HepG2 (cell line): ENCODE results near the gene ECEL1. TPM values are rescaled to one million over a fixed set of nuclear protein-coding genes. Genes with fewer than 3 reads are reported as not detected.

Source experiments
- ATAC-seq: fragments of 200-7000 bp; cut with Tn5 transposase; 3 replicates; pipeline ENCODE4 v1.9.1; 2020; ENCODE audit warnings: mild to moderate bottlenecking, moderate library complexity
- BruUV-seq: library from RNA; stranded (reverse); fragments of 400-500 nt; replicated peaks from 2 replicates; lab custom pipeline; 2021; lab: Mats Ljungman, UMichigan
- CTCF ChIA-PET: fragments of 300-600 bp; formaldehyde crosslinking; extraction: SDS; loops from one replicate; lab custom pipeline; 2021; ENCODE audit warnings: low total read pairs, inconsistent platforms, low intra/inter-chr PET ratio; lab: Yijun Ruan, JAX
- POLR2A ChIA-PET: fragments of 350-600 bp; sonication (Branson Sonifier 250); formaldehyde crosslinking; loops from one replicate; lab custom pipeline; 2020; ENCODE audit warnings: antibody characterized with exemption, inconsistent platforms; lab: Yijun Ruan, JAX
- DNase-seq: peaks from one replicate; pipeline ENCODE4 v3.0.0-alpha.2; 2015; ENCODE audit warnings: low spot score
- FAIRE-seq: peaks from 3 replicates; lab custom pipeline; 2011; peaks lifted over from hg19 to GRCh38; lab: Jason Lieb, UNC
- H2AFZ ChIP-seq: one replicate; pipeline ENCODE4 v1.6.1; 2011; ENCODE audit warnings: low read length, inconsistent platforms
- H3K27ac ChIP-seq: fragments of 300-600 bp; 3 replicates; pipeline ENCODE4 v1.8.0; 2011; ENCODE audit warnings: mixed run types, mild to moderate bottlenecking, mixed read lengths, low read length, inconsistent platforms; ENCODE audit not compliant: insufficient read depth; ENCODE audit errors: extremely low read length
- H3K27me3 ChIP-seq, 2 experiments: fragments of 200-600 bp in 1 of 2; 2 replicates in 1 of 2; 3 replicates in 1 of 2; pipeline versions ENCODE4 v1.6.0 to v1.8.0; 2011; ENCODE audit warnings: low read length in 2 of 2, mild to moderate bottlenecking in 2 of 2, moderate library complexity in 2 of 2, inconsistent platforms in 1 of 2; ENCODE audit not compliant: insufficient read depth in 2 of 2, control insufficient read depth in 1 of 2
- H3K36me3 ChIP-seq, 2 experiments: fragments of 200-600 bp in 1 of 2; replicated peaks in 1 of 2; 2 replicates in 1 of 2; 3 replicates in 1 of 2; pipeline versions ENCODE4 v1.5.1 to v1.8.0; 2011; ENCODE audit warnings: low read length in 2 of 2, inconsistent platforms in 1 of 2; ENCODE audit not compliant: insufficient read depth in 2 of 2, control insufficient read depth in 1 of 2
- H3K4me1 ChIP-seq: 2 replicates; pipeline ENCODE4 v1.5.1; 2012; ENCODE audit warnings: low read length, inconsistent platforms; ENCODE audit not compliant: insufficient read depth
- H3K4me2 ChIP-seq: 2 replicates; pipeline ENCODE4 v1.6.0; 2011; ENCODE audit warnings: low read depth, low read length, inconsistent platforms
- H3K4me3 ChIP-seq, 3 experiments: fragments of 200-600 bp in 1 of 3; sonication (generic), shearing (Covaris generic) in 1 of 3; replicated peaks in 1 of 3; 2 replicates each; pipeline ENCODE4 v1.5.1; 2011 to 2016; ENCODE audit warnings: low read length in 3 of 3, inconsistent platforms in 2 of 3, low read depth in 2 of 3, mild to moderate bottlenecking in 2 of 3, control low read depth in 1 of 3, mixed read lengths in 1 of 3; ENCODE audit not compliant: insufficient read depth in 1 of 3
- H3K79me2 ChIP-seq: one replicate; pipeline ENCODE4 v1.6.1; 2011; ENCODE audit warnings: low read length, inconsistent platforms; ENCODE audit not compliant: insufficient read depth
- H3K9ac ChIP-seq: 2 replicates; pipeline ENCODE4 v1.6.0; 2011; ENCODE audit warnings: mild to moderate bottlenecking, low read depth, low read length, inconsistent platforms; ENCODE audit not compliant: insufficient read depth
- H3K9me3 ChIP-seq: 2 replicates; pipeline ENCODE4 v1.5.1; 2012; ENCODE audit warnings: mild to moderate bottlenecking, low read length
- H4K20me1 ChIP-seq: 2 replicates; pipeline ENCODE4 v1.6.0; 2011; ENCODE audit warnings: inconsistent platforms, mild to moderate bottlenecking, low read length, moderate library complexity; ENCODE audit not compliant: insufficient read depth
- HOXA3 ChIP-seq: sonication (generic); formaldehyde crosslinking; IDR thresholded peaks from 2 replicates; pipeline ENCODE4 v1.5.0; 2020; ENCODE audit warnings: missing genetic modification reagents
- MYNN ChIP-seq: sonication (generic); formaldehyde crosslinking; IDR thresholded peaks from 2 replicates; pipeline ENCODE4 v1.4.0; 2020; ENCODE audit warnings: mild to moderate bottlenecking, low read depth, missing genetic modification reagents
- PTBP1 ChIP-seq: fragments of 200-400 bp; formaldehyde crosslinking; IDR thresholded peaks from 2 replicates; pipeline ENCODE4 v1.6.1; 2018; ENCODE audit warnings: low read length, low read depth; ENCODE audit not compliant: poor library complexity, severe bottlenecking
- RNF219 ChIP-seq: sonication (generic); formaldehyde crosslinking; IDR thresholded peaks from 2 replicates; pipeline ENCODE4 v1.5.0; 2020; ENCODE audit warnings: mild to moderate bottlenecking, missing genetic modification reagents
- SCMH1 ChIP-seq: sonication (generic); formaldehyde crosslinking; IDR thresholded peaks from 2 replicates; pipeline ENCODE4 v1.9.0; 2021; ENCODE audit warnings: missing genetic modification reagents, mild to moderate bottlenecking, borderline replicate concordance
- SP5 ChIP-seq: IDR thresholded peaks from 2 replicates; pipeline ENCODE4 v1.6.1; 2016; ENCODE audit warnings: low read depth, borderline replicate concordance
- ZNF646 ChIP-seq: sonication (generic); formaldehyde crosslinking; IDR thresholded peaks from 2 replicates; pipeline ENCODE4 v1.9.0; 2021; ENCODE audit warnings: mild to moderate bottlenecking, missing genetic modification reagents
- ZNF670 ChIP-seq: sonication (generic); formaldehyde crosslinking; IDR thresholded peaks from 2 replicates; pipeline ENCODE4 v1.8.0; 2022; ENCODE audit warnings: mild to moderate bottlenecking, missing genetic modification reagents, borderline replicate concordance
- ZNF691 ChIP-seq: sonication (generic); formaldehyde crosslinking; IDR thresholded peaks from 2 replicates; pipeline ENCODE4 v1.4.0; 2020; ENCODE audit warnings: missing genetic modification reagents, low read depth, mild to moderate bottlenecking, borderline replicate concordance
- WGBS: methylation state at CpG from one replicate; pipeline ENCODE4 v1.1.6; 2017; ENCODE audit warnings: low lambda C conversion rate; 5-methylcytosine and 5-hydroxymethylcytosine counted together
- in situ Hi-C: cut with HindIII; loops from 2 replicates; pipeline ENCODE4 v1.10.0; 2017; ENCODE audit warnings: low pct_unique_long_range_greater_than_20kb; ENCODE audit not compliant: extremely low pct_ligation_motif_present
- intact Hi-C: fragments of 100-400 bp; cut with micrococcal nuclease; formaldehyde crosslinking; loops from one replicate; pipeline ENCODE4 v1.10.0; 2022; ENCODE audit not compliant: unreplicated experiment
- polyA plus RNA-seq, 8 experiments: library from polyadenylated mRNA; depleted of rRNA in 3 of 8; stranded (reverse) in 7 of 8; unstranded in 1 of 8; fragments of >200 nt; fragmentation: Illumina TruSeq in 4 of 8; extraction: Trizol in 4 of 8; gene quantifications; 2 replicates each; pipeline versions ENCODE4 v1.2.1 to v1.2.3, GENCODE V29; 2011 to 2016; ENCODE audit warnings: low read depth in 4 of 8, missing spikeins in 1 of 8, mixed read lengths in 1 of 8; ENCODE audit not compliant: insufficient read depth in 1 of 8
- total RNA-seq, 5 experiments: library from RNA; depleted of rRNA; stranded (reverse); fragments of >200 nt; fragmentation: Illumina TruSeq; extraction: Trizol; gene quantifications; 2 replicates each; pipeline ENCODE4 v1.2.3, GENCODE V29; 2016; ENCODE audit warnings: low read depth in 1 of 5

Gene ECEL1
- total and polyA plus RNA-seq, 2 of the 13 experiments (the other 11 are each of a cell fraction or from before 2014, with no cell fraction given): not detected

- TF ChIP-seq ZNF646: no peak
- peak; percentile 39; the same call in 1 of the 2 replicates for TF ChIP-seq SP5
- TF ChIP-seq ZNF670 (CRISPR knock-in tag): 0 out of 2 replicates have a peak, but pooled peaks have one; percentile 46
Observed at GRCh38 chr2:232525791-232526371, 38.2 kb upstream of the ECEL1 start, which contains the start of gene CHRND (continued).

GRCh38 chr2:232525199-232525598 lies 37.6 kb upstream of the ECEL1 start:
- Histone ChIP-seq H2AFZ (no peak overlapping the region), H3K4me3 (peak overlapping the region in 1 of 3 experiments; percentile 53; a peak in 1 of 6 replicates), H3K9ac (no peak overlapping the region), H4K20me1 (no peaks in the 10 kb centered on the region), H3K79me2 (no peaks in the 10 kb centered on the region), H3K27me3 (peaks cover 34 to 88% of the 10 kb centered on the region in 2 experiments), H3K27ac (no peak overlapping the region), H3K4me2 (peak overlapping the region; percentile 71; the same call in 1 of the 2 replicates), H3K4me1 (peaks cover 37% of the 10 kb centered on the region), H3K9me3 (no peaks in the 10 kb centered on the region), H3K36me3 (no peaks in the 10 kb centered on the region)
- no peak for ATAC-seq
- ChIA-PET CTCF (no interaction called here), POLR2A (interaction anchor here (1.6 kb wide), 1 partner anchor 25 kb away, joined by 3 read pairs; the partner anchor contains the start of genes EIF4E2 and TIGD1)
- no TSS peak for BruUV-seq
- WGBS: 27% methylated on average over 3 of the region's 14 CpGs
- TF ChIP-seq HOXA3 (CRISPR knock-in tag) (no peak), RNF219 (CRISPR knock-in tag) (no peak), ZNF691 (CRISPR knock-in tag) (no peak), SCMH1 (no peak), MYNN (CRISPR knock-in tag) (no peak), PTBP1 (no peak)
- in situ Hi-C loops (no loop called here), intact Hi-C loops (loop anchor here (10.0 kb wide), 1 partner anchor 620 kb away; no protein-coding TSS in a partner anchor)
- DNase-seq: no peak
- FAIRE-seq: no peak
